HCT116 (cell line): ENCODE data around the gene STK25.

ENCODE experiments used
- EZH2 ChIP-seq: fragments of 200-600 bp; sonication (generic); IDR thresholded peaks from 2 replicates; pipeline ENCODE4 v1.6.1; 2017; ENCODE audit warnings: antibody characterized with exemption, mixed run types
- EZH2phosphoT487 ChIP-seq: fragments of 200-600 bp; IDR thresholded peaks from 2 replicates; pipeline ENCODE4 v1.6.1; 2018; ENCODE audit warnings: antibody characterized with exemption, borderline replicate concordance
- POLR2A ChIP-seq: IDR thresholded peaks from 2 replicates; pipeline ENCODE4 v1.7.0; 2011; ENCODE audit warnings: borderline replicate concordance; ENCODE audit not compliant: insufficient read depth, insufficient read length; ENCODE audit errors: extremely low read depth
- TF ChIP-seq, protein P1 (sequence below), 3 experiments: fragments of 200-600 bp in 1 of 3; sonication (generic) in 1 of 3; IDR thresholded peaks in 2 of 3; conservative IDR thresholded peaks in 1 of 3; 2 replicates each; pipeline ENCODE4 v1.5.1; 2012 to 2017; ENCODE audit warnings: low read depth in 2 of 3, low read length in 2 of 3, antibody characterized with exemption in 1 of 3, borderline replicate concordance in 1 of 3, control low read depth in 1 of 3, mild to moderate bottlenecking in 1 of 3, mixed read lengths in 1 of 3, mixed run types in 1 of 3, moderate library complexity in 1 of 3; ENCODE audit not compliant: insufficient read depth in 1 of 3
- TF ChIP-seq, protein P2 (sequence below): IDR thresholded peaks from 2 replicates; pipeline ENCODE4 v1.6.1; 2012

DNA sequence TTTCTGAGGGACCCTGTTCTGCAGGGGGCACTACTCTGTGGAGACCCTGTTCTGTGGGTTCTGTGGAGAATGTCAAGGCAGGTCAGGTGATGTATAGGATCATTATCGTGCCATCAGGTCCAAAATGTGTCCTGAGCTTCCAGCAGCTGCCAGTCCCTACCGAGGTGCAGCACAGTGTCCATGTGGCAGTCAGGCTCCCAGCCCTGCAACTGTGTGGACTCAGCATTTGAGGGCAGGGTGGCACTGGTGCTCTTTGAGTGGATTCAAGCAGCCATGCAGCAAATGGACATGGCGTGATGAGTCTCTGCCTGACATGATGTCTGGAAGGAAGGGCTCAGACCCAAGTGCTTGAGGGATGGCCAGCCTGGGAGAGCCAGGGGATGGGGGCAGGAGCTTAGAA lies 35.0 kb downstream of the STK25 start:
- TF ChIP-seq POLR2A (no peak), EZH2phosphoT487 (no peak), EZH2 (no peak)
- TF ChIP-seq, protein P1, sequence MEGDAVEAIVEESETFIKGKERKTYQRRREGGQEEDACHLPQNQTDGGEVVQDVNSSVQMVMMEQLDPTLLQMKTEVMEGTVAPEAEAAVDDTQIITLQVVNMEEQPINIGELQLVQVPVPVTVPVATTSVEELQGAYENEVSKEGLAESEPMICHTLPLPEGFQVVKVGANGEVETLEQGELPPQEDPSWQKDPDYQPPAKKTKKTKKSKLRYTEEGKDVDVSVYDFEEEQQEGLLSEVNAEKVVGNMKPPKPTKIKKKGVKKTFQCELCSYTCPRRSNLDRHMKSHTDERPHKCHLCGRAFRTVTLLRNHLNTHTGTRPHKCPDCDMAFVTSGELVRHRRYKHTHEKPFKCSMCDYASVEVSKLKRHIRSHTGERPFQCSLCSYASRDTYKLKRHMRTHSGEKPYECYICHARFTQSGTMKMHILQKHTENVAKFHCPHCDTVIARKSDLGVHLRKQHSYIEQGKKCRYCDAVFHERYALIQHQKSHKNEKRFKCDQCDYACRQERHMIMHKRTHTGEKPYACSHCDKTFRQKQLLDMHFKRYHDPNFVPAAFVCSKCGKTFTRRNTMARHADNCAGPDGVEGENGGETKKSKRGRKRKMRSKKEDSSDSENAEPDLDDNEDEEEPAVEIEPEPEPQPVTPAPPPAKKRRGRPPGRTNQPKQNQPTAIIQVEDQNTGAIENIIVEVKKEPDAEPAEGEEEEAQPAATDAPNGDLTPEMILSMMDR (IDR thresholded peaks at IDR 0.05 in 2 of 3, conservative IDR thresholded peaks at IDR 0.05 in 1 of 3; ENCODE audit: borderline replicate concordance in 1 of 3, insufficient read depth in 1 of 3, low read depth in 2 of 3, low read length in 2 of 3) = no peak
- TF ChIP-seq, protein P2, sequence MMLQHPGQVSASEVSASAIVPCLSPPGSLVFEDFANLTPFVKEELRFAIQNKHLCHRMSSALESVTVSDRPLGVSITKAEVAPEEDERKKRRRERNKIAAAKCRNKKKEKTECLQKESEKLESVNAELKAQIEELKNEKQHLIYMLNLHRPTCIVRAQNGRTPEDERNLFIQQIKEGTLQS = no peak
